ENCODE results near the gene SPRYD4.

SPRYD4 gene

DNA sequence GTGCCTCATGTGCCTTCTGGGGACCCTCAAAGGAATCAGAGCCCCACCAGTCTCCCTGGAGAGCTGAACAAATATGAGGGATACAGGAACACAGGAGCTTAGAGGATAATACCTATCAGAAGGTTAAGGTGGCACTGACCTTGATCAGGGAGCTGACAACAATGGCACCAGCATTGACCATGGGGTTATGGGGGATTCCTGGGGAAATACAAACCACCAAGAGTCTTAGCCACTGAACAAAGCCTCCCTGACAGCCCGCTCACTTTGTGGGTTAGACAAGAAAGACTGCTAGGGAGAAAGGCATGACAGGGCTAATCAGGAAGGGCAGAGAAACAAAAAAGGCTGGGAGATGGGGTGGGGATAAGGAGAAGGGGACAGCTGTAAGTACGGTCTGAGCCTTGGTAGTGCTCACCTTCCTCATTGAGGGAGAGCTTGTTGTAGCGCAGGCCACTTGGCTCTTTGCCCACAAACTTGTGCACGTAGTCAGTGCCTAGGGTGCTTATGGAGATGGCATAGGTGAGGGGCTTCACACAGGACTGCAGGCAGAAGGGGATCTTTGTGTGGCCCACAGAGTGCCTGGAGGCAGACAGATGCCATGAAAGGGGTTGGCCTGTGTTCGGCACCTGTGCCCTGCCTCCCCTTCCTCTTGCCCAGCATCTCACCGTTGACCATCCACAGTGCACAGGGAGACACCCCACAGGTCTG is 9.3 kb downstream of the SPRYD4 start:
- no peak overlapping the region for H3K9ac ChIP-seq (ENCODE audit: low read length)
- no peaks in the 10 kb centered on the region for H3F3A ChIP-seq (ENCODE audit: insufficient read depth, low read length)
- H3K36me3 ChIP-seq (replicated peaks; ENCODE audit: insufficient read depth, low read length), result no peaks in the 10 kb centered on the region
- no peaks in the 10 kb centered on the region for H3K9me3 ChIP-seq (replicated peaks; ENCODE audit: insufficient read depth, low read length)
- TF ChIP-seq, protein P1, sequence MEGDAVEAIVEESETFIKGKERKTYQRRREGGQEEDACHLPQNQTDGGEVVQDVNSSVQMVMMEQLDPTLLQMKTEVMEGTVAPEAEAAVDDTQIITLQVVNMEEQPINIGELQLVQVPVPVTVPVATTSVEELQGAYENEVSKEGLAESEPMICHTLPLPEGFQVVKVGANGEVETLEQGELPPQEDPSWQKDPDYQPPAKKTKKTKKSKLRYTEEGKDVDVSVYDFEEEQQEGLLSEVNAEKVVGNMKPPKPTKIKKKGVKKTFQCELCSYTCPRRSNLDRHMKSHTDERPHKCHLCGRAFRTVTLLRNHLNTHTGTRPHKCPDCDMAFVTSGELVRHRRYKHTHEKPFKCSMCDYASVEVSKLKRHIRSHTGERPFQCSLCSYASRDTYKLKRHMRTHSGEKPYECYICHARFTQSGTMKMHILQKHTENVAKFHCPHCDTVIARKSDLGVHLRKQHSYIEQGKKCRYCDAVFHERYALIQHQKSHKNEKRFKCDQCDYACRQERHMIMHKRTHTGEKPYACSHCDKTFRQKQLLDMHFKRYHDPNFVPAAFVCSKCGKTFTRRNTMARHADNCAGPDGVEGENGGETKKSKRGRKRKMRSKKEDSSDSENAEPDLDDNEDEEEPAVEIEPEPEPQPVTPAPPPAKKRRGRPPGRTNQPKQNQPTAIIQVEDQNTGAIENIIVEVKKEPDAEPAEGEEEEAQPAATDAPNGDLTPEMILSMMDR (IDR thresholded peaks at IDR 0.05; ENCODE audit: low read length), result no peak
- TF ChIP-seq EZH2 (optimal IDR thresholded peaks at IDR 0.05; ENCODE audit: low read depth, low read length) (no peak), EZH2phosphoT487 (IDR thresholded peaks at IDR 0.05; ENCODE audit: low read length) (no peak)
- H3K79me2 ChIP-seq (ENCODE audit: low read length), result peaks cover 28% of the 10 kb centered on the region
- no peaks in the 10 kb centered on the region for H3K9me2 ChIP-seq (replicated peaks; ENCODE audit: insufficient read depth, low read length)
- no peaks in the 10 kb centered on the region for H3K4me1 ChIP-seq (ENCODE audit: low read length)
- no peak overlapping the region for H2AFZ ChIP-seq (ENCODE audit: low read length)
- H3K27me3 ChIP-seq (replicated peaks; ENCODE audit: insufficient read depth, low read length), result no peaks in the 10 kb centered on the region
- no peak overlapping the region for H3K4me2 ChIP-seq (ENCODE audit: low read depth, low read length)
- H3K27ac ChIP-seq (ENCODE audit: low read length), result no peak overlapping the region
- no peak for DNase-seq
- H4K20me1 ChIP-seq (ENCODE audit: insufficient read depth, low read length), result no peaks in the 10 kb centered on the region
- H3K4me3 ChIP-seq (ENCODE audit: low read length), result no peak overlapping the region

DNA sequence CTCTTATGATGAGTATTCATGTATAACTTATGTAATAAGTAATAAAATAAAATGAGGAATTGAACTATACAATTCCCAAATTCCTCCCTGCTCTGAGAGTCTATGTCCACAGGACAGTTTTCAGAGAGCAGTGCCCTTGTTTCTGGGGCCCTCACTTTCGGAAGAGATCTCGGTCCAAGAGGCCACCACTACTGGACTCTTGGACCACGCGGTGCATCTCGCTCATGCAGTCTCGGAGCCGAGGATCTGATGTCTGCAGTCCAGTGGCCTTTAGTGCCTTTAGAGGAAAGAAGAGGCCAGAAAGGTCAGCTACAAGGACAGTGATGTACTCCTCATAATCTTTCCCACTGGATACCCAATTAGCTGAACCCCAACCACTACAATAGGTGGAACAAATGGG is 11.2 kb downstream of the SPRYD4 start:
- Histone ChIP-seq H3K9ac (ENCODE audit: low read length) (no peak overlapping the region), H3K27me3 (replicated peaks; ENCODE audit: insufficient read depth, low read length) (no peaks in the 10 kb centered on the region), H3K79me2 (ENCODE audit: low read length) (peaks cover 14% of the 10 kb centered on the region), H3F3A (ENCODE audit: insufficient read depth, low read length) (no peaks in the 10 kb centered on the region), H2AFZ (ENCODE audit: low read length) (no peak overlapping the region), H3K4me3 (ENCODE audit: low read length) (no peak overlapping the region), H3K27ac (ENCODE audit: low read length) (no peak overlapping the region), H3K9me3 (replicated peaks; ENCODE audit: insufficient read depth, low read length) (no peaks in the 10 kb centered on the region), H4K20me1 (ENCODE audit: insufficient read depth, low read length) (no peaks in the 10 kb centered on the region), H3K36me3 (replicated peaks; ENCODE audit: insufficient read depth, low read length) (no peaks in the 10 kb centered on the region), H3K9me2 (replicated peaks; ENCODE audit: insufficient read depth, low read length) (no peaks in the 10 kb centered on the region), H3K4me1 (ENCODE audit: low read length) (no peaks in the 10 kb centered on the region), H3K4me2 (ENCODE audit: low read depth, low read length) (no peak overlapping the region)
- DNase-seq, result no peak
- no peak for TF ChIP-seq EZH2phosphoT487 (IDR thresholded peaks at IDR 0.05; ENCODE audit: low read length)

- TF ChIP-seq EZH2phosphoT487 (IDR thresholded peaks at IDR 0.05; ENCODE audit: low read length) (no peak), EZH2 (optimal IDR thresholded peaks at IDR 0.05; ENCODE audit: low read depth, low read length) (no peak)
- TF ChIP-seq, protein P1 (IDR thresholded peaks at IDR 0.05; ENCODE audit: low read length), result no peak
- Histone ChIP-seq H3K4me3 (ENCODE audit: low read length) (no peak overlapping the region), H3K79me2 (ENCODE audit: low read length) (peaks cover 2% of the 10 kb centered on the region; the same call in 1 of the 2 replicates), H3K9me3 (replicated peaks; ENCODE audit: insufficient read depth, low read length) (no peaks in the 10 kb centered on the region), H3K9ac (ENCODE audit: low read length) (no peak overlapping the region), H3K4me2 (ENCODE audit: low read depth, low read length) (no peak overlapping the region), H3F3A (ENCODE audit: insufficient read depth, low read length) (no peaks in the 10 kb centered on the region), H3K9me2 (replicated peaks; ENCODE audit: insufficient read depth, low read length) (no peaks in the 10 kb centered on the region), H2AFZ (ENCODE audit: low read length) (no peak overlapping the region), H3K4me1 (ENCODE audit: low read length) (peaks cover 6% of the 10 kb centered on the region; the same call in 1 of the 2 replicates), H3K27me3 (replicated peaks; ENCODE audit: insufficient read depth, low read length) (no peaks in the 10 kb centered on the region), H4K20me1 (ENCODE audit: insufficient read depth, low read length) (no peaks in the 10 kb centered on the region), H3K36me3 (replicated peaks; ENCODE audit: insufficient read depth, low read length) (no peaks in the 10 kb centered on the region), H3K27ac (ENCODE audit: low read length) (no peak overlapping the region)
- no peak for DNase-seq
Measured at GRCh38 chr12:56484566-56484965, 16.2 kb downstream of the SPRYD4 start.

- H3K4me3 ChIP-seq (ENCODE audit: low read length), result no peak overlapping the region
- H4K20me1 ChIP-seq (ENCODE audit: insufficient read depth, low read length), result no peaks in the 10 kb centered on the region
- H3K9me3 ChIP-seq (replicated peaks; ENCODE audit: insufficient read depth, low read length), result no peaks in the 10 kb centered on the region
- no peak overlapping the region for H3K9ac ChIP-seq (ENCODE audit: low read length)
- H3K9me2 ChIP-seq (replicated peaks; ENCODE audit: insufficient read depth, low read length), result no peaks in the 10 kb centered on the region
- TF ChIP-seq EZH2phosphoT487 (IDR thresholded peaks at IDR 0.05; ENCODE audit: low read length), result no peak
- TF ChIP-seq, protein P1 (IDR thresholded peaks at IDR 0.05; ENCODE audit: low read length), result no peak
- no peak for TF ChIP-seq EZH2 (optimal IDR thresholded peaks at IDR 0.05; ENCODE audit: low read depth, low read length)
- no peak overlapping the region for H2AFZ ChIP-seq (ENCODE audit: low read length)
- H3K36me3 ChIP-seq (replicated peaks; ENCODE audit: insufficient read depth, low read length), result no peaks in the 10 kb centered on the region
- H3K79me2 ChIP-seq (ENCODE audit: low read length), result peaks cover 2% of the 10 kb centered on the region; the same call in 1 of the 2 replicates
- no peaks in the 10 kb centered on the region for H3K27me3 ChIP-seq (replicated peaks; ENCODE audit: insufficient read depth, low read length)
- H3K27ac ChIP-seq (ENCODE audit: low read length), result no peak overlapping the region
- H3F3A ChIP-seq (ENCODE audit: insufficient read depth, low read length), result no peaks in the 10 kb centered on the region
- no peak overlapping the region for H3K4me2 ChIP-seq (ENCODE audit: low read depth, low read length)
- DNase-seq, result no peak
- peaks cover 6% of the 10 kb centered on the region; the same call in 1 of the 2 replicates for H3K4me1 ChIP-seq (ENCODE audit: low read length)
Measured at GRCh38 chr12:56486694-56487093, 18.3 kb downstream of the SPRYD4 start.
